ENCODE measurements around the gene BRAF.

DNA sequence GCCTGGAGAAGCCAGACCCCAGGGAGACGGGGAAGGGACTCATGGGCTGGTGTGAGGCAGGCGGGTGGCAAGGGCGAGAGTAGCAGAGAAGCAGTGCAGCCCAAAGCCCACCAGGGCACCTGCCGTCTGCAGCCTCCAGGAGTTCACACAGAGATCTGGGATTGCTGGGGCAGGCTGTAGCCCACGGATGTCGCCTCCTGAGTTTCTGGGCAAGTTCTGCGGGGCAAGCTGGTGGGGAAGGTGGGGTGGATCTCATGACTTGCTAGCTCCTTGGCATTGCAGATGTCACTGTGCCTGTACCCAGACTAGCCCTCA, 246.0 kb downstream of the BRAF start:
- TF ChIP-seq, protein P1, sequence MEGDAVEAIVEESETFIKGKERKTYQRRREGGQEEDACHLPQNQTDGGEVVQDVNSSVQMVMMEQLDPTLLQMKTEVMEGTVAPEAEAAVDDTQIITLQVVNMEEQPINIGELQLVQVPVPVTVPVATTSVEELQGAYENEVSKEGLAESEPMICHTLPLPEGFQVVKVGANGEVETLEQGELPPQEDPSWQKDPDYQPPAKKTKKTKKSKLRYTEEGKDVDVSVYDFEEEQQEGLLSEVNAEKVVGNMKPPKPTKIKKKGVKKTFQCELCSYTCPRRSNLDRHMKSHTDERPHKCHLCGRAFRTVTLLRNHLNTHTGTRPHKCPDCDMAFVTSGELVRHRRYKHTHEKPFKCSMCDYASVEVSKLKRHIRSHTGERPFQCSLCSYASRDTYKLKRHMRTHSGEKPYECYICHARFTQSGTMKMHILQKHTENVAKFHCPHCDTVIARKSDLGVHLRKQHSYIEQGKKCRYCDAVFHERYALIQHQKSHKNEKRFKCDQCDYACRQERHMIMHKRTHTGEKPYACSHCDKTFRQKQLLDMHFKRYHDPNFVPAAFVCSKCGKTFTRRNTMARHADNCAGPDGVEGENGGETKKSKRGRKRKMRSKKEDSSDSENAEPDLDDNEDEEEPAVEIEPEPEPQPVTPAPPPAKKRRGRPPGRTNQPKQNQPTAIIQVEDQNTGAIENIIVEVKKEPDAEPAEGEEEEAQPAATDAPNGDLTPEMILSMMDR (IDR thresholded peaks at IDR 0.05): no peak
- TF ChIP-seq POLR2AphosphoS5 (IDR thresholded peaks at IDR 0.05): no peak
- TF ChIP-seq POLR2A (IDR thresholded peaks at IDR 0.05; ENCODE audit: low read depth): no peak
